Measurements from ENCODE around the gene NID1.
"Not testable (repeated sequence)": the region's sequence is repeated elsewhere in the genome, so short reads cannot be mapped to it uniquely, and the experiment has no call there.

Gene NID1

DNA sequence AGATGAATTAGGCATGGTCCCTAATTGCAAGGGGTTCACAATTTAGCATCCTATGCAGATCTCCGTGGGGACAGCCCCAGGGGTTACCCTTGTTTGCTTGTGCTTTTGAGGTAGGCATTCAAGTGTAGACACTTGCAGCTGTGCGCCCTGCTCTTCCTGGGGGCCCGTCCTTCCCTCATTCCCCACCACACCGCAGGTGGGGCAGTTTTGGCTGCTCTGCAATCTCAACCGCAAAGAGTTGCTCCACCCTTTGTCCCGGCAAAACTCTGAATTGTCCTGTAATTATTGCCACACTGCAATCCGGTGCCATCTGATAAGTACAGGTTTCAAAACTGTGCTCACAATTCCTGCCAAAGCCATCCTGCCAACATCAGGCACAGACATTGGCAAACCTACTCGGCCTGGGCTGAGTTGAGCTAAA, 132.8 kb downstream of the NID1 start:
- H3K4me1 Mint-ChIP-seq = peaks cover 43% of the 10 kb centered on the region
- H3K27me3 Mint-ChIP-seq (ENCODE audit: low read depth) = peaks cover 7% of the 10 kb centered on the region
- no peaks in the 10 kb centered on the region for H3K36me3 Mint-ChIP-seq (ENCODE audit: low read depth)
- H3K9me3 Mint-ChIP-seq = no peaks in the 10 kb centered on the region
- no peak overlapping the region for H3K27ac Mint-ChIP-seq
- TF ChIP-seq, protein P1, sequence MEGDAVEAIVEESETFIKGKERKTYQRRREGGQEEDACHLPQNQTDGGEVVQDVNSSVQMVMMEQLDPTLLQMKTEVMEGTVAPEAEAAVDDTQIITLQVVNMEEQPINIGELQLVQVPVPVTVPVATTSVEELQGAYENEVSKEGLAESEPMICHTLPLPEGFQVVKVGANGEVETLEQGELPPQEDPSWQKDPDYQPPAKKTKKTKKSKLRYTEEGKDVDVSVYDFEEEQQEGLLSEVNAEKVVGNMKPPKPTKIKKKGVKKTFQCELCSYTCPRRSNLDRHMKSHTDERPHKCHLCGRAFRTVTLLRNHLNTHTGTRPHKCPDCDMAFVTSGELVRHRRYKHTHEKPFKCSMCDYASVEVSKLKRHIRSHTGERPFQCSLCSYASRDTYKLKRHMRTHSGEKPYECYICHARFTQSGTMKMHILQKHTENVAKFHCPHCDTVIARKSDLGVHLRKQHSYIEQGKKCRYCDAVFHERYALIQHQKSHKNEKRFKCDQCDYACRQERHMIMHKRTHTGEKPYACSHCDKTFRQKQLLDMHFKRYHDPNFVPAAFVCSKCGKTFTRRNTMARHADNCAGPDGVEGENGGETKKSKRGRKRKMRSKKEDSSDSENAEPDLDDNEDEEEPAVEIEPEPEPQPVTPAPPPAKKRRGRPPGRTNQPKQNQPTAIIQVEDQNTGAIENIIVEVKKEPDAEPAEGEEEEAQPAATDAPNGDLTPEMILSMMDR (IDR thresholded peaks at IDR 0.05; ENCODE audit: unreplicated experiment in 3 of 3) = no peak
- H3K4me3 Mint-ChIP-seq = no peak overlapping the region

DNA sequence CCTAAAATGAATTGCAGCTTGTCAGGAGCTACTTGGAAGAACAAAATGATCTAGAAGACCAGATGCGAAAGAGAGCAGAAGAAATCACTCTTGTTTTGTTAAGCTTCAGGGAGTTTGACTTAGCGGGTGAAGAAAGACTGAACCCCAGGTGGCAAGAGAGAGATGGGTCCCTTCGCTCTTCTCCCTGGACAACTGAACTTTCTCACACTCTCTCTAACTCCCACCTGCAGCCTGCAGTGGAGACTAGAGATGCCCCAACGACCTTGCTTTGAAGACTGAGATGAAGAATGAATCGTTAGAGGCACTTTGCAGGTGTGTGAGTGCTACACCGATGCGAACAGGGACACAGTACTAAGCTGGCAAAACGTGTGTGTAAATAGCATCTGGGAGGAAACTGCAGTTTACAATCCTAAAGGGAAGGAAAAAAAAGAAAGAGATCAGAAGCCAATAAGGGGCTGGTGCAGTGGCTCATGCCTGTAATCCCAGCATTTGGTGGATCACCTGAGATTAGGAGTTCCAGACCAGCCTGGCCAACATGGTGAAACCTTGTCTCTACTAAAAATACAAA, 133.6 kb downstream of the NID1 start:
- Mint-ChIP-seq H3K4me1 (peaks cover 41% of the 10 kb centered on the region), H3K36me3 (ENCODE audit: low read depth) (no peaks in the 10 kb centered on the region), H3K27me3 (ENCODE audit: low read depth) (peaks cover 8% of the 10 kb centered on the region), H3K27ac (no peak overlapping the region), H3K4me3 (no peak overlapping the region), H3K9me3 (no peaks in the 10 kb centered on the region)
- TF ChIP-seq, protein P1 (IDR thresholded peaks at IDR 0.05; ENCODE audit: unreplicated experiment in 3 of 3) = no peak

DNA sequence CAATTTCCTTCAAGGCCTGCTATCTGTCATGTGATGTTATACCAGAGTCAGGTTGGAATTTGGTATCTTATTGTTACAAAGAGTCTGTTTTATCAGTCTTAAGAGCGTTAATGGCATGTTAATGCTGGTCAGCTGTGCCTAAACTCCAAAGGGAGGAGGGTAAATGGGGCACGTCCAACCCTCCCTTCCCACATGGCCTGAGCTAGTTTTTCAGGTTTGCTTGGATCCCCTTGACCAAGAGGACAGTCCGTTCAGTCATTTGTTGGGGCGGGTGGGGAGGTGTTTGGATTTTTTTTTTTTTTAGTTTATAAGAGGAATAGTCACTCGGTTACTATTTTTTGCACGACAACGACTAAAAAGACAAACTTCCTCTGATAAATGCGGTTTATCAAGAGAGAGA, 134.3 kb downstream of the NID1 start:
- peaks cover 11% of the 10 kb centered on the region for H3K27me3 Mint-ChIP-seq (ENCODE audit: low read depth)
- H3K4me1 Mint-ChIP-seq = peaks cover 34% of the 10 kb centered on the region
- no peaks in the 10 kb centered on the region for H3K36me3 Mint-ChIP-seq (ENCODE audit: low read depth)
- H3K9me3 Mint-ChIP-seq = no peaks in the 10 kb centered on the region
- H3K4me3 Mint-ChIP-seq = no peak overlapping the region
- TF ChIP-seq, protein P1 (IDR thresholded peaks at IDR 0.05; ENCODE audit: unreplicated experiment in 3 of 3) = no peak
- H3K27ac Mint-ChIP-seq = no peak overlapping the region

DNA sequence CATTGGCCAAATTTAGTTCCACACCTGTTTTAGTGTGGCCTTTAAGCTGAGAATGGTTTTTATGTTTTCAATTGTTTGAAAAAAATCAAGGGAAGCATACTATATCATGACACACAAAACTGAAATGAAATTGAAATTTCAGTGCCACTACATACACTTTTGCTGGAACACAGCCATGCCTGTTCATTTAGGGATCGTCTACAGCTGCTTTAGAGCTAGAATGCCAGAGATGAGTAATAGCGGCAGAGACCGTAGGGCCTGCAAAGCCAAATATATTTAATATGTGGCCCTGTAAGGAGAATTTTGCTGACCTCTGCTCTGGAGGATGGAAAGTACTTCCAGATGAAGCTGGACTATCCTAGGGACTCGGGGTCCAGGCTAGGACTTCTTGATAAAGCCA, 135.7 kb downstream of the NID1 start:
- Mint-ChIP-seq H3K27me3 (ENCODE audit: low read depth) (peaks cover 7% of the 10 kb centered on the region), H3K9me3 (no peaks in the 10 kb centered on the region), H3K36me3 (ENCODE audit: low read depth) (no peaks in the 10 kb centered on the region), H3K4me3 (no peak overlapping the region), H3K4me1 (peaks cover 30% of the 10 kb centered on the region), H3K27ac (no peak overlapping the region)
- TF ChIP-seq, protein P1 (IDR thresholded peaks at IDR 0.05; ENCODE audit: unreplicated experiment in 3 of 3) = no peak

DNA sequence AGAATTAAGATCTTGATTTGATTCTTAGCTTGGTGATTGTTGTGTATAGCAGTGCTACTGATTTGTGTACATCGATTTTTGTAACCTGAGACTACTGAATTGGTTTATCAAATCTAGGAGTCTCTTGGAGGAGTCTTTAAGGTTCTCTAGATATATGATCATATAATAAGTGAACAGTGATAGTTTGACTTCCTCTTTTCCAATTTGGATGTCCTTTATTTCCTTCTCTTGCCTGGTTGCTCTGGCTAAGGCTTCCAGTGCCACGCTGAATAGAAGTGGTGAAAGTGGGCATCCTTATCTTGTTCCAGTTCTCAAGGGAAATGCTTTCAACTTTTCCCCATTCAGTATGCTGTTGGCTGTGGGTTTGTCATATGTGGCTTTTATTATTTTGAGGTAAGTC, 136.7 kb downstream of the NID1 start:
- Mint-ChIP-seq H3K36me3 (ENCODE audit: low read depth) (no peaks in the 10 kb centered on the region), H3K27me3 (ENCODE audit: low read depth) (peaks cover 12% of the 10 kb centered on the region), H3K9me3 (no peaks in the 10 kb centered on the region), H3K27ac (no peak overlapping the region), H3K4me1 (peaks cover 35% of the 10 kb centered on the region), H3K4me3 (no peak overlapping the region)
- TF ChIP-seq, protein P1 (IDR thresholded peaks at IDR 0.05; ENCODE audit: unreplicated experiment in 3 of 3) = no peak

DNA sequence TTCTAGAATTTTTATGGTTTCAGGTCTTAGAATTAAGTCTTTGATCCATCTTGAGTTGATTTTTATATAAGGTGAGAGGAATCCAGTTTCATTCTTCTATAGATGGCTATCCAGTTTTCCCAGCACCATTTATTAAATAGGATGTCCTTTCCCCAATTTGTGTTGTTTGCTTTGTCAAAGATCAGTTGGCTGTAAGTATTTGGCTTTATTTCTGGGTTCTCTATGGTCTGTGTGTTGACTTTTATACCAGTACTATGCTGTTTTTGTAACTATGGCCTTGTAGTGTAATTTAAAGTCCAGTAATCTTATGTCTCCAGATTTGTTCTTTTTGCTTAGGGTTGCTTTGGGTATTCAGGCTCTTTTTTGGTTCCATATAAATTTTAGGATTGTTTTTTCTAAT, 137.3 kb downstream of the NID1 start:
- not testable (repeated sequence) for H3K9me3 Mint-ChIP-seq; H3K36me3 Mint-ChIP-seq (ENCODE audit: low read depth); H3K4me3 Mint-ChIP-seq; H3K27ac Mint-ChIP-seq
- peaks cover 12% of the 10 kb centered on the region for H3K27me3 Mint-ChIP-seq (ENCODE audit: low read depth)
- peaks cover 39% of the 10 kb centered on the region for H3K4me1 Mint-ChIP-seq

Data from nephron (organoid).